ENCODE measurements around the gene HBQ1.
"Not testable (repeated sequence)": the region's sequence is repeated elsewhere in the genome, so short reads cannot be mapped to it uniquely, and the experiment has no call there.

Gene HBQ1

GRCh38 chr16:160691-161190 is 19.5 kb upstream of the HBQ1 start:
- DNase-seq (ENCODE audit: low read depth in 2 of 2): no peak

DNA sequence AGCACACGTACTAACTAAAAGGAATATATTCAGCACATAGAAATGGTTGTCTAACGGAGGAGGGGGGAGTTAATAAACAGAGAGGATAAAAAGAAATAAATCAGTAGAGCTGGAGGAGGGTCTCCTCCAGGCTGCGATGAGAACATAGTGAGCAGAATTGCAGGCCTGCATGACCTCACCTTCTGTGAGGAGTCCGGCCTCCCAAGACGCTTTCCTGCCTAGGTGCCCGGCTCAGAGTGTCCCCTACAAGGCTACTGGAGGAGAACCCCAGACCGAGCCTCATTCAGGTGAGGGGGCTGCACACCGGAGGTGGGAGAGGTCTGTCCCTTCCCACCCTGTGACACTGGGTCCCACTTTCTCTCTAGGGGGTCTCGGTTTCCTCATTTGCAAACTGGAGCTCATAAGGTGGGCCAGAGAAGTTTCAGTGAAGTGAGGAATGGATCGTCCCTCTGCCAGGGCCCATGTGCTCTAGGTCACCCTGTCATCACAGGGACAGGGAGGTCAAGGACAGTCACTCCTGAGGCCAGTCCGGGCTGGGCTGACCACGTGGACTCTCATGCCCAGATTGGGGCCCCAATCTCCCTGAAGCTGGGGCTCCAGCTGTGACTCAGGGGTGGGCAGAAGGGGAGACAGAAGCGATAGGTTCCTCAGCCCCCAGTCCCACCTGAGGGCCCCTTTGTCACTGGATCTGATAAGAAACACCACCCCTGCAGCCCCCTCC is 17.8 kb upstream of the HBQ1 start:
- DNase-seq (ENCODE audit: low read depth in 2 of 2): no peak

GRCh38 chr16:163139-163538 is 17.1 kb upstream of the HBQ1 start:
- not testable (repeated sequence) for DNase-seq (ENCODE audit: low read depth in 2 of 2)

- not testable (repeated sequence) for DNase-seq (ENCODE audit: low read depth in 2 of 2)
These were observed 16.6 kb upstream of the HBQ1 start for GRCh38 chr16:163696-164095.

GRCh38 chr16:164134-164823 is 16.0 kb upstream of the HBQ1 start:
- DNase-seq (ENCODE audit: low read depth in 2 of 2): not testable (repeated sequence)

- DNase-seq (ENCODE audit: low read depth in 2 of 2): no peak
These were observed 15.3 kb upstream of the HBQ1 start for GRCh38 chr16:164827-165538.

- DNase-seq (ENCODE audit: low read depth in 2 of 2): no peak
These were observed 14.5 kb upstream of the HBQ1 start, which contains the start of gene HBM for GRCh38 chr16:165539-166374. Gene HBM (plus strand): TSS chr16:165978. CDS start chr16:165998, 20 bp downstream.

DNA sequence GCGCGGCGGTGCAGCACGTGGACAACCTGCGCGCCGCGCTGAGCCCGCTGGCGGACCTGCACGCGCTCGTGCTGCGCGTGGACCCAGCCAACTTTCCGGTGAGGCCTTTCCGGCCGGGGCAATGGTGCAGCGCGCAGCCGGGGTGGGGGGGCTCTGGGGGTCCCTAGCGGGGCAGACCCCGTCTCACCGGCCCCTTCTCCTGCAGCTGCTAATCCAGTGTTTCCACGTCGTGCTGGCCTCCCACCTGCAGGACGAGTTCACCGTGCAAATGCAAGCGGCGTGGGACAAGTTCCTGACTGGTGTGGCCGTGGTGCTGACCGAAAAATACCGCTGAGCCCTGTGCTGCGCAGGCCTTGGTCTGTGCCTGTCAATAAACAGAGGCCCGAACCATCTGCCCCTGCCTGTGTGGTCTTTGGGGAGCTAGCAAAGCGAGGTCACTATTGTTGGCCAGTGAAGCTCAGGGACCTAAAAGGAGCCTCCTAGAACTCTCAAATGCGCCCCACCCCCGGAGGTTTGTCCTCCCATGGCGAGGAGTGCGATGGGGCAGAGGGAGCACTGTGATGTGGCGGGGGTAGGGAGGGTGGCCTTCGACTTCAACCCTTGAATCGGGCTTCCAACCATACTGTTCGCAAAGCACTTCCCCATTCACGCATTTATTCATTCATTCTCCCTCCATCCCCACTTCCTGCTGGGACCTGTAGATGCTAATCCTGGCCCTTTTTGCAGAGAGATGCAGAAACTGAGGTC is 13.7 kb upstream of the HBQ1 start:
- DNase-seq (ENCODE audit: low read depth in 2 of 2): no peak

DNA sequence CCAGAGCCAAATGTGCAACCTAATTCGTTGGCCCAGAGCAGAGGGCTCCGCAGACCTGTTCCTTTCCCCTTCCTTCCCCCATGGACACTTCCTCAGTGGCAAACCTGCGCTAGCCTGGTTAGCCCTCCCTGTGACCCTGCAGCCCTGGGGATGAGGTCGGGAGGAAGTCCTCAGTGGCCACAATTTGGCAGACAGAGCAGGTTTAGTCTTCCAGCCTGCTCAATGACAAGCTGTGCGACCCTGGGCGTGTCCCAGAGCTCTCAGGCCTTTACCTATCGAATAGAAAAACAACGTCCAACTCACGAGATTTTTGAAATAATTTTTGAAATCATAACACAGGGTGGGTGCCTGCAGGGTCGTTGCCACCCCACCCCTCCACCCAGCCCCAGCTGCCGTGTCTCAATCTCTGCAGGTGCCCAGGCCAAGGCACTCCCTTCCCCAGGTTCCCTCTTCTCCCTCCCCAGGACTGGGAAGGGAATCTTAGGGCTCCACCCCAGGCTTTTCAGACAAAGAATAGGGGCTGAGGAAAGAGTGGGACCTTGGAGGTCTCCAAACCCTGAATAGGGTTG is 13.1 kb upstream of the HBQ1 start:
- DNase-seq (ENCODE audit: low read depth in 2 of 2): no peak

GRCh38 chr16:168424-168823 is 11.8 kb upstream of the HBQ1 start:
- no peak for DNase-seq (ENCODE audit: low read depth in 2 of 2)

DNA sequence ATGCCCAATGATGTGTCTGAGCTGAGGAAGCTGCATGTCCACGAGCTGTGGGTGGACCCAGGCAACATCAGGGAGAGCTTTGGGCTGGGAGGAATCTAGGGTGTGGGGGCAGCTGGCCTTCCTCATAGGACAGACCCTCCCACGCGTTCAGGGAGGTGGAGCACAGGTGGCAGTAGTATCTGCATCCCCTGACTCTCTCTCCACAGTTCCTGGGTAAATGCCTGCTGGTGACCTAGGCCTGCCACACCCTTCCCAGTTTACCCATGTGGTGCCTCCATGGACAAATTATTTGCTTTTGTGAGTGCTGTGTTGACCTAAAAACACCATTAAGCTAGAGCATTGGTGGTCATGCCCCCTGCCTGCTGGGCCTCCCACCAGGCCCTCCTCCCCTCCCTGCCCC is 11.2 kb upstream of the HBQ1 start:
- DNase-seq (ENCODE audit: low read depth in 2 of 2): no peak

DNA sequence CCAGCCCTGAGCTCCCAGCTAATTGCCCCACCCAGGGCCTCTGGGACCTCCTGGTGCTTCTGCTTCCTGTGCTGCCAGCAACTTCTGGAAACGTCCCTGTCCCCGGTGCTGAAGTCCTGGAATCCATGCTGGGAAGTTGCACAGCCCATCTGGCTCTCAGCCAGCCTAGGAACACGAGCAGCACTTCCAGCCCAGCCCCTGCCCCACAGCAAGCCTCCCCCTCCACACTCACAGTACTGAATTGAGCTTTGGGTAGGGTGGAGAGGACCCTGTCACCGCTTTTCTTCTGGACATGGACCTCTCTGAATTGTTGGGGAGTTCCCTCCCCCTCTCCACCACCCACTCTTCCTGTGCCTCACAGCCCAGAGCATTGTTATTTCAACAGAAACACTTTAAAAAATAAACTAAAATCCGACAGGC is 10.2 kb upstream of the HBQ1 start:
- not testable (repeated sequence) for DNase-seq (ENCODE audit: low read depth in 2 of 2)

GRCh38 chr16:170788-171187 is 9.5 kb upstream of the HBQ1 start:
- DNase-seq (ENCODE audit: low read depth in 2 of 2): no peak

DNA sequence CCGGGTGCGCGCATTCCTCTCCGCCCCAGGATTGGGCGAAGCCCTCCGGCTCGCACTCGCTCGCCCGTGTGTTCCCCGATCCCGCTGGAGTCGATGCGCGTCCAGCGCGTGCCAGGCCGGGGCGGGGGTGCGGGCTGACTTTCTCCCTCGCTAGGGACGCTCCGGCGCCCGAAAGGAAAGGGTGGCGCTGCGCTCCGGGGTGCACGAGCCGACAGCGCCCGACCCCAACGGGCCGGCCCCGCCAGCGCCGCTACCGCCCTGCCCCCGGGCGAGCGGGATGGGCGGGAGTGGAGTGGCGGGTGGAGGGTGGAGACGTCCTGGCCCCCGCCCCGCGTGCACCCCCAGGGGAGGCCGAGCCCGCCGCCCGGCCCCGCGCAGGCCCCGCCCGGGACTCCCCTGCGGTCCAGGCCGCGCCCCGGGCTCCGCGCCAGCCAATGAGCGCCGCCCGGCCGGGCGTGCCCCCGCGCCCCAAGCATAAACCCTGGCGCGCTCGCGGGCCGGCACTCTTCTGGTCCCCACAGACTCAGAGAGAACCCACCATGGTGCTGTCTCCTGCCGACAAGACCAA is 7.8 kb upstream of the HBQ1 start, which contains the start of gene HBA2:
HBA2 (plus strand) TSS at position 503 of the 568 bp plus-strand sequence; CDS start at position 540, 37 bp downstream.
- not testable (repeated sequence) for DNase-seq (ENCODE audit: low read depth in 2 of 2)

- not testable (repeated sequence) for DNase-seq (ENCODE audit: low read depth in 2 of 2)
These were observed 6.9 kb upstream of the HBQ1 start for GRCh38 chr16:173211-173854.

- not testable (repeated sequence) for DNase-seq (ENCODE audit: low read depth in 2 of 2)
These were observed 6.1 kb upstream of the HBQ1 start for GRCh38 chr16:173928-174769.

GRCh38 chr16:175011-175949 is 5.0 kb upstream of the HBQ1 start:
- DNase-seq (ENCODE audit: low read depth in 2 of 2): no peak
